NT2/D1 (cell line): Measurements from ENCODE around the gene SLMAP.

Source experiments
- SUZ12 ChIP-seq: IDR thresholded peaks from 2 replicates; pipeline ENCODE4 v1.6.1; 2011; ENCODE audit not compliant: insufficient read length, insufficient read depth; ENCODE audit errors: extremely low read depth
- YY1 ChIP-seq: IDR thresholded peaks from 2 replicates; pipeline ENCODE4 v1.6.1; 2011; ENCODE audit not compliant: insufficient read length, insufficient read depth
- ZNF274 ChIP-seq: IDR thresholded peaks from 2 replicates; pipeline ENCODE4 v1.6.1; 2011; ENCODE audit warnings: mild to moderate bottlenecking, low read depth, low read length

GRCh38 chr3:57862894-57863293 is 106.8 kb downstream of the SLMAP start:
- TF ChIP-seq ZNF274, result no peak
- TF ChIP-seq YY1, result no peak
- no peak for TF ChIP-seq SUZ12
